Neuronal stem cell (in vitro differentiated cells): Measurements from ENCODE around the gene MBD3L2. TPM values are rescaled to one million over a fixed set of nuclear protein-coding genes. Genes with fewer than 3 reads are reported as not detected.
"Not testable (repeated sequence)": the region's sequence is repeated elsewhere in the genome, so short reads cannot be mapped to it uniquely, and the experiment has no call there.

ENCODE experiments used
- DNase-seq: peaks from one replicate; pipeline ENCODE4 v3.0.0-alpha.2; 2013; ENCODE audit warnings: low spot score
- H2AFZ ChIP-seq: one replicate; pipeline ENCODE4 v1.6.1; 2013; ENCODE audit warnings: mild to moderate bottlenecking, low read length, inconsistent platforms
- H2AK5ac ChIP-seq: 2 replicates; pipeline ENCODE4 v1.6.1; 2013; ENCODE audit warnings: low read depth, mild to moderate bottlenecking, inconsistent platforms, low read length, moderate library complexity, mixed read lengths
- H2BK120ac ChIP-seq: 2 replicates; pipeline ENCODE4 v1.6.1; 2013; ENCODE audit warnings: low read depth, mild to moderate bottlenecking, inconsistent platforms, low read length, moderate library complexity, mixed read lengths
- H2BK12ac ChIP-seq: one replicate; pipeline ENCODE4 v1.6.1; 2013; ENCODE audit warnings: low read length, inconsistent platforms
- H2BK15ac ChIP-seq: 2 replicates; pipeline ENCODE4 v1.6.1; 2013; ENCODE audit warnings: mild to moderate bottlenecking, low read length, inconsistent platforms, mixed read lengths
- H2BK5ac ChIP-seq: one replicate; pipeline ENCODE4 v1.6.1; 2013; ENCODE audit warnings: inconsistent platforms, mild to moderate bottlenecking, low read length, moderate library complexity
- H3K14ac ChIP-seq: one replicate; pipeline ENCODE4 v1.6.1; 2013; ENCODE audit warnings: low read length, inconsistent platforms
- H3K18ac ChIP-seq: 2 replicates; pipeline ENCODE4 v1.6.1; 2013; ENCODE audit warnings: low read length, inconsistent platforms
- H3K23ac ChIP-seq: 2 replicates; pipeline ENCODE4 v1.6.1; 2013; ENCODE audit warnings: low read depth, mild to moderate bottlenecking, mixed read lengths, low read length, inconsistent platforms; ENCODE audit not compliant: poor library complexity
- H3K27ac ChIP-seq: replicated peaks from 3 replicates; pipeline ENCODE4 v1.5.1; 2013; ENCODE audit warnings: low read length, inconsistent platforms
- H3K27me3 ChIP-seq, 3 experiments: 2 replicates each; pipeline ENCODE4 v1.6.1; 2013; ENCODE audit warnings: low read length in 3 of 3, mild to moderate bottlenecking in 2 of 3, inconsistent platforms in 1 of 3, low read depth in 1 of 3, mixed read lengths in 1 of 3, moderate library complexity in 1 of 3; ENCODE audit not compliant: control insufficient read depth in 3 of 3, insufficient read depth in 3 of 3
- H3K36me3 ChIP-seq, 2 donors: replicated peaks in 1 of 2; 2 replicates each; pipeline ENCODE4 v1.6.1; 2013; ENCODE audit warnings: low read length in 2 of 2; ENCODE audit not compliant: control insufficient read depth in 2 of 2, insufficient read depth in 2 of 2
- H3K4ac ChIP-seq: 2 replicates; pipeline ENCODE4 v1.6.1; 2013; ENCODE audit warnings: inconsistent platforms, mild to moderate bottlenecking, low read length, moderate library complexity
- H3K4me1 ChIP-seq, 2 donors: 1 replicate in 1 of 2; 2 replicates in 1 of 2; pipeline ENCODE4 v1.6.1; 2013; ENCODE audit warnings: low read length in 2 of 2, low read depth in 1 of 2; ENCODE audit not compliant: control insufficient read depth in 2 of 2, insufficient read depth in 1 of 2
- H3K4me2 ChIP-seq: one replicate; pipeline ENCODE4 v1.6.1; 2013; ENCODE audit warnings: mild to moderate bottlenecking, low read length, inconsistent platforms; ENCODE audit not compliant: insufficient read depth, poor library complexity, severe bottlenecking
- H3K4me3 ChIP-seq, 2 donors: 2 replicates each; pipeline ENCODE4 v1.5.1; 2013; ENCODE audit warnings: low read length in 2 of 2, mild to moderate bottlenecking in 2 of 2, inconsistent platforms in 1 of 2, moderate library complexity in 1 of 2
- H3K79me1 ChIP-seq: one replicate; pipeline ENCODE4 v1.6.1; 2013; ENCODE audit warnings: low read depth, mild to moderate bottlenecking, inconsistent platforms, low read length, moderate library complexity
- H3K9ac ChIP-seq: one replicate; pipeline ENCODE4 v1.6.1; 2013; ENCODE audit warnings: mild to moderate bottlenecking, low read depth, low read length, inconsistent platforms; ENCODE audit not compliant: poor library complexity
- H3K9me3 ChIP-seq, 2 donors: replicated peaks in 1 of 2; 2 replicates each; pipeline versions ENCODE3 to v1.6.1; 2013; ENCODE audit warnings: low read length in 2 of 2, mild to moderate bottlenecking in 2 of 2, inconsistent platforms in 1 of 2, low read depth in 1 of 2, mixed read lengths in 1 of 2, moderate library complexity in 1 of 2; ENCODE audit not compliant: control insufficient read depth in 2 of 2, insufficient read depth in 1 of 2
- H4K8ac ChIP-seq: one replicate; pipeline ENCODE4 v1.6.1; 2013; ENCODE audit warnings: low read depth, mild to moderate bottlenecking, inconsistent platforms, low read length, moderate library complexity
- H4K91ac ChIP-seq: one replicate; pipeline ENCODE4 v1.6.1; 2013; ENCODE audit warnings: low read length, low read depth, mild to moderate bottlenecking, inconsistent platforms; ENCODE audit not compliant: poor library complexity
- WGBS, 2 donors: extraction: QIAGEN DNeasy Blood & Tissue Kit; methylation state at CpG; one replicate each; pipeline ENCODE4 v1.1.7; 2013; ENCODE audit warnings: missing lambda C conversion rate in 2 of 2, mixed read lengths in 1 of 2; ENCODE audit not compliant: insufficient read length in 2 of 2, insufficient replicate concordance in 1 of 2; ENCODE audit errors: extremely low coverage in 2 of 2; 5-methylcytosine and 5-hydroxymethylcytosine counted together
- polyA plus RNA-seq, 2 experiments: library from polyadenylated mRNA; stranded (reverse); fragments of 200-250 nt; gene quantifications; one replicate each; pipeline ENCODE4 v1.2.3, GENCODE V29; 2013

Gene MBD3L2
- not detected for polyA plus RNA-seq (2013, experiment 1 of 2)
- polyA plus RNA-seq (2013, experiment 2 of 2) = not detected

DNA sequence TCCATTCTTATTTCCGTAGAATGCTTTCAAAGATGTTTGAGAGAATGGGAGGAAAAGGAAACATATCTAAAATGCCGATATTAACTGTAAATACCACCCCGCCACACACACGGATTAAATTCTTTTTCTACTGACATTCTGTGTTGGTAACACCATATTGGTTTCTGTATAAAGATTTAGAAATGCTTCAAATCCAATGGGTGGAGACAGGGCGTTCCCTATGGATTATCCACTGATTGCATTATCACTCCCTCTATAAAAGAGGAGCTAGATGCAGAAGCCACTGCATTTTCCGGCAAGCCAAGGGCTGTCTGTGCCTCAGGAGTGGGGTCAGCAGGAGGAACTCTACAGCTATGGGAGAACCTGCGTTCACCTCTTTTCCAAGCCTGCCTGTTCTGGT, at the start of gene MBD3L2:
MBD3L2 (plus strand) TSS at position 301 of the 400 bp plus-strand sequence; CDS start at position 354, 53 bp downstream.
- not testable (repeated sequence) for H3K36me3 ChIP-seq, DNase-seq, H3K23ac ChIP-seq, H2BK12ac ChIP-seq, H3K14ac ChIP-seq, H2BK15ac ChIP-seq, H3K9me3 ChIP-seq, H3K79me1 ChIP-seq, H4K91ac ChIP-seq, H3K4me2 ChIP-seq, H2AFZ ChIP-seq, H3K18ac ChIP-seq, H4K8ac ChIP-seq, H3K9ac ChIP-seq, H3K4ac ChIP-seq, H3K4me3 ChIP-seq, H3K27ac ChIP-seq, H2BK120ac ChIP-seq, H2BK5ac ChIP-seq, H3K27me3 ChIP-seq, H2AK5ac ChIP-seq, H3K4me1 ChIP-seq
- WGBS, 2 donors = no CpG with 5 or more reads among the region's 7 CpGs

DNA sequence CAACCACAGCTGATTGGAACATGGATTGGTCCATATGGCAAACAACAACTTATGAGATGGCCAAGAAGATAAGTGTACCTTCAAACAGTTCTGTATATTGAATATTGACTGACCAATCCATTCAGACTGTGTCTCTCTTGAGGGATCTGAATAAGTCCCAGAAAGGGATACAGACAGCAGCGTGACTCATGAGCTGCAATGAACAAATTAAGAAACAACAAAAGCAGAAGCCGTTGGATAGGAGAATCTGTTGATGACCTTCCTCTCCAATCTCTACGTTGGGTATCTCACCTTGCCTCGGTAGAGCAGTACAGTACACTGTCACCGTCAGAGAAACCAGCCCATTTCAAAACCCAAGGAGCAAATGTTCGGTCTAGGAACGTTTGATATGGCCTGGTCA, 49.2 kb upstream of the MBD3L2 start:
- H2AK5ac ChIP-seq = no peak overlapping the region
- no CpG with 5 or more reads among the region's 7 CpGs for WGBS, 2 donors
- peaks cover 0 to 8% (median 0%) of the 10 kb centered on the region in 3 experiments for H3K27me3 ChIP-seq
- no peaks in the 10 kb centered on the region for H3K4me1 ChIP-seq
- H2AFZ ChIP-seq = no peak overlapping the region
- peaks cover 0 to 26% of the 10 kb centered on the region in 2 donors for H3K9me3 ChIP-seq
- H2BK120ac ChIP-seq = no peak overlapping the region
- no peaks in the 10 kb centered on the region for H3K79me1 ChIP-seq
- H2BK5ac ChIP-seq = no peak overlapping the region
- no peak overlapping the region for H3K4me3 ChIP-seq
- no peak overlapping the region for H4K91ac ChIP-seq
- H3K23ac ChIP-seq = no peak overlapping the region
- no peak overlapping the region for H3K18ac ChIP-seq
- H3K4ac ChIP-seq = no peak overlapping the region
- no peak for DNase-seq
- H4K8ac ChIP-seq = no peak overlapping the region
- no peak overlapping the region for H3K4me2 ChIP-seq
- H3K27ac ChIP-seq = no peak overlapping the region
- no peak overlapping the region for H2BK15ac ChIP-seq
- no peaks in the 10 kb centered on the region for H3K36me3 ChIP-seq
- no peak overlapping the region for H3K14ac ChIP-seq
- H3K9ac ChIP-seq = no peak overlapping the region
- no peak overlapping the region for H2BK12ac ChIP-seq

DNA sequence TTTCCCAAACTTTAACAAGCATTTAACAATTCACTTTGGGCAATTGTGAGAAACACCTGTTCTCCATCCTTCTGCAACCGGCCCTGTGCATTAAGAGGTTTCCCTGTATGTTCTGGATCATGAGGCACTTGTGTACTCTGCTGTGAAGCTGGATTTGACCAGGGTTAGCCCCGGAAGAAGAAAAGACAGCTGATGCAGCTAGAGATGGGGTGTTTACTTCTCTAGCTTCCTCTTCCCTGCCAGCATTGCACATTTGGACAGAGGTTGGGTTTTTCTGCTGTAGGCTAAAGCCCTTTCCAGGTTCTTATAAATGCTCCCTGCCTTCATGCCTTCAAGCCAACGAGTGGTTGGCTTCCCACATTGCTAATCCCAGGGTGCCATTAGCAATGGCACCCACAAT, 48.8 kb upstream of the MBD3L2 start:
- Histone ChIP-seq H2BK5ac (no peak overlapping the region), H3K27me3 (peaks cover 0 to 8% (median 0%) of the 10 kb centered on the region in 3 experiments), H3K14ac (no peak overlapping the region), H3K27ac (no peak overlapping the region), H3K9ac (no peak overlapping the region), H2AFZ (no peak overlapping the region), H3K4me1 (no peaks in the 10 kb centered on the region), H4K91ac (no peak overlapping the region), H2BK12ac (no peak overlapping the region), H3K18ac (no peak overlapping the region), H3K4ac (no peak overlapping the region), H3K9me3 (peaks cover 0 to 23% of the 10 kb centered on the region in 2 donors), H2AK5ac (no peak overlapping the region), H3K4me2 (no peak overlapping the region), H2BK120ac (no peak overlapping the region), H4K8ac (no peak overlapping the region), H3K36me3 (no peaks in the 10 kb centered on the region), H3K4me3 (no peak overlapping the region), H2BK15ac (no peak overlapping the region), H3K23ac (no peak overlapping the region), H3K79me1 (no peaks in the 10 kb centered on the region)
- DNase-seq = no peak
- no CpG with 5 or more reads among the region's 3 CpGs for WGBS, 2 donors

DNA sequence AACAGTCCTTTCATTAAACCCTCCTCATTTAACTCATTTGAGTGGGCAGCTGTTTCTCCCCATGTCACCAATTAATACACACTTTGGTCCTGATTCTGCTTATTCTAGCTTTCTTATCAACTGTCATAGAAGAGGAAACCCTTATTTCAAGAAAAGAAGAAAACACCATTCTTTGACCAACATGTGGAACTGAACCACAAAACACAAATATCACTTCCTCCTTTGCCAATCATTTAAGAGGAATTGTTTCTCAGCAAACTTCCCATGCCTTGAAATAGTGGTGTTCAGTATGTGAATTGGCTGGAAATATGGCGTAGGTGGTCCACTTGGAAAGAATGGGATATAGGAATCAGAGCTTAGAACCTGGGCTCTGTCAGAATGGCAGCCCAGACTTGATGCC, 48.3 kb upstream of the MBD3L2 start:
- Histone ChIP-seq H2BK15ac (no peak overlapping the region), H3K27ac (no peak overlapping the region), H3K4me2 (no peak overlapping the region), H3K36me3 (no peaks in the 10 kb centered on the region), H3K9me3 (peaks cover 0 to 19% of the 10 kb centered on the region in 2 donors), H3K79me1 (no peaks in the 10 kb centered on the region), H3K9ac (no peak overlapping the region), H2BK12ac (no peak overlapping the region), H3K18ac (no peak overlapping the region), H3K4me3 (no peak overlapping the region), H3K14ac (no peak overlapping the region), H4K8ac (no peak overlapping the region), H3K4ac (no peak overlapping the region), H2AFZ (no peak overlapping the region), H3K4me1 (no peaks in the 10 kb centered on the region), H3K23ac (no peak overlapping the region), H2BK120ac (no peak overlapping the region), H4K91ac (no peak overlapping the region), H3K27me3 (peaks cover 0 to 8% (median 0%) of the 10 kb centered on the region in 3 experiments), H2BK5ac (no peak overlapping the region), H2AK5ac (no peak overlapping the region)
- DNase-seq = no peak
- WGBS, 2 donors = no CpG with 5 or more reads among the region's 1 CpG
